Activated CD4-positive, alpha-beta T cell treated with anti-CD3 and anti-CD28 coated beads for 36 hours (primary cell): ENCODE results near the gene LHX6. TPM values are rescaled to one million over a fixed set of nuclear protein-coding genes. Genes with fewer than 3 reads are reported as not detected.

Source experiments
- ATAC-seq: fragments of 200-7000 bp; cut with Tn5 transposase; one replicate; pipeline ENCODE4 v1.10.0; 2021; ENCODE audit warnings: mild to moderate bottlenecking, moderate library complexity
- CTCF ChIA-PET: fragments of 350-600 bp; sonication (Branson Sonifier 250); formaldehyde crosslinking; loops from one replicate; lab custom pipeline; 2021; ENCODE audit warnings: antibody characterized with exemption; lab: Charles Lee
- POLR2A ChIA-PET: fragments of 350-600 bp; sonication (Branson Sonifier 250); formaldehyde crosslinking; loops from one replicate; lab custom pipeline; 2021; ENCODE audit warnings: antibody characterized with exemption, inconsistent platforms; lab: Charles Lee
- DNase-seq: peaks from one replicate; pipeline ENCODE4 v3.0.0-alpha.2; 2020
- H3K27ac Mint-ChIP-seq: one replicate; pipeline ENCODE4 v1.8.0; 2021; ENCODE audit warnings: mixed read lengths
- H3K27me3 Mint-ChIP-seq: one replicate; pipeline ENCODE4 v1.8.0; 2021; ENCODE audit warnings: mixed read lengths
- H3K36me3 Mint-ChIP-seq: one replicate; pipeline ENCODE4 v1.8.0; 2021; ENCODE audit warnings: low read depth, mixed read lengths
- H3K4me1 Mint-ChIP-seq: one replicate; pipeline ENCODE4 v1.8.0; 2021; ENCODE audit warnings: mixed read lengths
- H3K4me3 Mint-ChIP-seq: one replicate; pipeline ENCODE4 v1.8.0; 2021; ENCODE audit warnings: mild to moderate bottlenecking, moderate library complexity, mixed read lengths
- H3K9me3 Mint-ChIP-seq: one replicate; pipeline ENCODE4 v1.8.0; 2021; ENCODE audit warnings: low read depth, mixed read lengths
- intact Hi-C, 2 experiments: fragments of 100-400 bp; cut with DNase I in 1 of 2; cut with micrococcal nuclease in 1 of 2; formaldehyde crosslinking; loops; one replicate each; pipeline versions ENCODE4 v1.14.2 to v1.15.1; 2022 to 2024; cut with DNase I, micrococcal nuclease
- total RNA-seq, 2 experiments: library from RNA; stranded (reverse); gene quantifications; one replicate each; pipeline ENCODE4 v1.2.3, GENCODE V29; 2021

The LHX6 gene
- total RNA-seq, 2 experiments from 2014 or later: 0.11 TPM; not detected in 1

- ATAC-seq (no peak), DNase-seq (no peak)
- POLR2A ChIA-PET: no interaction called here
- no peaks in the 10 kb centered on the region for H3K36me3 Mint-ChIP-seq
- no peak overlapping the region for H3K27ac Mint-ChIP-seq
- peaks cover 25% of the 10 kb centered on the region for H3K4me1 Mint-ChIP-seq
- CTCF ChIA-PET: interaction anchor here (0.7 kb wide), 1 partner anchor 122 kb away, joined by 3 read pairs; no protein-coding TSS in a partner anchor
- H3K4me3 Mint-ChIP-seq: no peak overlapping the region
- no peaks in the 10 kb centered on the region for H3K9me3 Mint-ChIP-seq
- H3K27me3 Mint-ChIP-seq: peaks cover 76% of the 10 kb centered on the region
- intact Hi-C loops: no loop called here
Observed at GRCh38 chr9:122220673-122221182, 8.0 kb downstream of the LHX6 start.

- no peaks in the 10 kb centered on the region for H3K9me3 Mint-ChIP-seq
- no peak for ATAC-seq
- H3K36me3 Mint-ChIP-seq: no peaks in the 10 kb centered on the region
- POLR2A ChIA-PET: no interaction called here
- peaks cover 25% of the 10 kb centered on the region for H3K4me1 Mint-ChIP-seq
- intact Hi-C loops: no loop called here
- CTCF ChIA-PET: no interaction called here
- no peak for DNase-seq
- peak overlapping the region; percentile 20 for H3K4me3 Mint-ChIP-seq
- H3K27ac Mint-ChIP-seq: no peak overlapping the region
- peaks cover 82% of the 10 kb centered on the region for H3K27me3 Mint-ChIP-seq
Observed at GRCh38 chr9:122219856-122220672, 8.7 kb downstream of the LHX6 start.

GRCh38 chr9:122218935-122219855 lies 9.6 kb downstream of the LHX6 start:
- H3K4me3 Mint-ChIP-seq: peak overlapping the region; percentile 20
- DNase-seq (peak; percentile 26), ATAC-seq (peak; percentile 35)
- H3K27me3 Mint-ChIP-seq: peaks cover 79% of the 10 kb centered on the region
- POLR2A ChIA-PET: no interaction called here
- no peaks in the 10 kb centered on the region for H3K36me3 Mint-ChIP-seq
- H3K27ac Mint-ChIP-seq: no peak overlapping the region
- CTCF ChIA-PET: no interaction called here
- intact Hi-C loops: no loop called here
- peaks cover 25% of the 10 kb centered on the region for H3K4me1 Mint-ChIP-seq
- no peaks in the 10 kb centered on the region for H3K9me3 Mint-ChIP-seq

GRCh38 chr9:122218071-122218934 lies 10.5 kb downstream of the LHX6 start:
- ChIA-PET POLR2A (no interaction called here), CTCF (no interaction called here)
- Mint-ChIP-seq H3K27ac (no peak overlapping the region), H3K4me3 (no peak overlapping the region), H3K4me1 (peaks cover 25% of the 10 kb centered on the region), H3K9me3 (no peaks in the 10 kb centered on the region), H3K36me3 (no peaks in the 10 kb centered on the region), H3K27me3 (peaks cover 75% of the 10 kb centered on the region)
- ATAC-seq (no peak), DNase-seq (no peak)
- intact Hi-C loops: no loop called here

- H3K36me3 Mint-ChIP-seq: no peaks in the 10 kb centered on the region
- intact Hi-C loops: no loop called here
- H3K4me3 Mint-ChIP-seq: no peak overlapping the region
- no peak overlapping the region for H3K27ac Mint-ChIP-seq
- H3K9me3 Mint-ChIP-seq: no peaks in the 10 kb centered on the region
- H3K27me3 Mint-ChIP-seq: peaks cover 75% of the 10 kb centered on the region
- DNase-seq (no peak), ATAC-seq (no peak)
- ChIA-PET CTCF (no interaction called here), POLR2A (no interaction called here)
- peaks cover 26% of the 10 kb centered on the region for H3K4me1 Mint-ChIP-seq
Observed at GRCh38 chr9:122217640-122218039, 11.1 kb downstream of the LHX6 start.

GRCh38 chr9:122216798-122217418 lies 11.8 kb downstream of the LHX6 start:
- ChIA-PET POLR2A (no interaction called here), CTCF (no interaction called here)
- ATAC-seq (no peak), DNase-seq (no peak)
- Mint-ChIP-seq H3K27me3 (peaks cover 76% of the 10 kb centered on the region), H3K9me3 (no peaks in the 10 kb centered on the region), H3K4me1 (peaks cover 26% of the 10 kb centered on the region), H3K27ac (no peak overlapping the region), H3K4me3 (no peak overlapping the region), H3K36me3 (no peaks in the 10 kb centered on the region)
- intact Hi-C loops: no loop called here

- no peaks in the 10 kb centered on the region for H3K36me3 Mint-ChIP-seq
- H3K4me3 Mint-ChIP-seq: no peak overlapping the region
- POLR2A ChIA-PET: no interaction called here
- DNase-seq: no peak
- intact Hi-C loops: no loop called here
- H3K4me1 Mint-ChIP-seq: peaks cover 26% of the 10 kb centered on the region
- H3K27me3 Mint-ChIP-seq: peaks cover 77% of the 10 kb centered on the region
- CTCF ChIA-PET: interaction anchor here (0.7 to 1.2 kb wide), 2 partner anchors 117 to 176 kb away, joined by 3 to 5 read pairs; no protein-coding TSS in a partner anchor
- ATAC-seq: no peak
- no peaks in the 10 kb centered on the region for H3K9me3 Mint-ChIP-seq
- no peak overlapping the region for H3K27ac Mint-ChIP-seq
Observed at GRCh38 chr9:122216138-122216797, 12.5 kb downstream of the LHX6 start.

- no peak for DNase-seq
- CTCF ChIA-PET: interaction anchor here (0.7 to 1.2 kb wide), 2 partner anchors 116 to 176 kb away, joined by 3 to 5 read pairs; no protein-coding TSS in a partner anchor
- Mint-ChIP-seq H3K27me3 (peaks cover 76% of the 10 kb centered on the region), H3K27ac (no peak overlapping the region), H3K36me3 (no peaks in the 10 kb centered on the region), H3K9me3 (no peaks in the 10 kb centered on the region), H3K4me3 (no peak overlapping the region), H3K4me1 (peaks cover 26% of the 10 kb centered on the region)
- ATAC-seq: no peak
- POLR2A ChIA-PET: interaction anchor here (0.6 kb wide), 1 partner anchor 273 kb away, joined by 10 read pairs; no protein-coding TSS in a partner anchor
- intact Hi-C loops: no loop called here
Observed at GRCh38 chr9:122215663-122216062, 13.1 kb downstream of the LHX6 start.

- no peak for ATAC-seq
Observed at GRCh38 chr9:122214507-122214906, 14.2 kb downstream of the LHX6 start.

More at GRCh38 chr9:122214507-122214906, 14.2 kb downstream of the LHX6 start:
- Mint-ChIP-seq H3K4me1 (peaks cover 16% of the 10 kb centered on the region), H3K36me3 (no peaks in the 10 kb centered on the region), H3K9me3 (no peaks in the 10 kb centered on the region), H3K4me3 (peak overlapping the region; percentile 13), H3K27ac (no peak overlapping the region), H3K27me3 (peaks cover 70% of the 10 kb centered on the region)
- ChIA-PET POLR2A (no interaction called here), CTCF (no interaction called here)
- intact Hi-C loops: loop anchor here in 1 of 2 experiments (1.0 kb wide), 2 partner anchors 50 to 55 kb away; partner anchors contain the start of genes MORN5, MRRF, NDUFA8 and RBM18
- DNase-seq: no peak
